WTC11 (cell line): ENCODE data around the gene HECW1.

Experiments used
- AR ChIP-seq: fragments of 250-450 bp; sonication (Bioruptor Pico); IDR thresholded peaks from 2 replicates; pipeline ENCODE4 v1.9.0; 2021; ENCODE audit warnings: mild to moderate bottlenecking
- ATF6 ChIP-seq: sonication (generic); formaldehyde crosslinking; IDR thresholded peaks from 2 replicates; pipeline ENCODE4 v1.8.1; 2023; ENCODE audit warnings: mild to moderate bottlenecking, missing genetic modification reagents
- CREB1 ChIP-seq: sonication (generic); formaldehyde crosslinking; IDR thresholded peaks from 2 replicates; pipeline ENCODE4 v1.8.0; 2023; ENCODE audit warnings: mild to moderate bottlenecking, missing genetic modification reagents
- CTCF ChIP-seq: fragments of 200-600 bp; IDR thresholded peaks from 2 replicates; pipeline ENCODE4 v1.8.0; 2022; ENCODE audit warnings: antibody characterized with exemption
- ERG ChIP-seq: fragments of 250-450 bp; sonication (Bioruptor Pico); IDR thresholded peaks from 2 replicates; pipeline ENCODE4 v1.8.0; 2021; ENCODE audit warnings: mild to moderate bottlenecking
- ESRRA ChIP-seq: sonication (generic); formaldehyde crosslinking; IDR thresholded peaks from 2 replicates; pipeline ENCODE4 v1.8.1; 2022; ENCODE audit warnings: mild to moderate bottlenecking, missing genetic modification reagents, borderline replicate concordance
- IRF2 ChIP-seq: sonication (generic); formaldehyde crosslinking; IDR thresholded peaks from 2 replicates; pipeline ENCODE4 v1.8.0; 2022; ENCODE audit warnings: low read depth, missing genetic modification reagents, borderline replicate concordance
- NR3C1 ChIP-seq: sonication (generic); formaldehyde crosslinking; conservative IDR thresholded peaks from 2 replicates; pipeline ENCODE4 v1.8.1; 2023; ENCODE audit warnings: low read depth, mild to moderate bottlenecking, missing genetic modification reagents
- PRDM15 ChIP-seq: sonication (generic); formaldehyde crosslinking; IDR thresholded peaks from 2 replicates; pipeline ENCODE4 v1.8.0; 2022; ENCODE audit warnings: missing genetic modification reagents
- SMAD3 ChIP-seq: sonication (generic); formaldehyde crosslinking; IDR thresholded peaks from 2 replicates; pipeline ENCODE4 v1.8.0; 2022; ENCODE audit warnings: missing genetic modification reagents, mild to moderate bottlenecking, borderline replicate concordance
- TCF7 ChIP-seq: sonication (generic); formaldehyde crosslinking; IDR thresholded peaks from 2 replicates; pipeline ENCODE4 v1.8.0; 2022; ENCODE audit warnings: mild to moderate bottlenecking, low read depth, missing genetic modification reagents, moderate library complexity

- TF ChIP-seq CTCF, result no peak
- TF ChIP-seq ATF6 (CRISPR knock-in tag), result no peak
- no peak for TF ChIP-seq TCF7 (CRISPR knock-in tag)
- no peak for TF ChIP-seq SMAD3 (CRISPR knock-in tag)
- no peak for TF ChIP-seq ESRRA
- no peak for TF ChIP-seq CREB1 (CRISPR knock-in tag)
- no peak for TF ChIP-seq AR (CRISPR knock-in tag)
- TF ChIP-seq NR3C1 (CRISPR knock-in tag), result no peak
- TF ChIP-seq PRDM15, result no peak
- TF ChIP-seq IRF2 (CRISPR knock-in tag), result no peak
- no peak for TF ChIP-seq ERG (CRISPR knock-in tag)
These were observed 12.7 kb upstream of the HECW1 start for GRCh38 chr7:43099750-43100149.
